K562 (cell line): Measurements from ENCODE around the gene SEPTIN8. TPM values are rescaled to one million over a fixed set of nuclear protein-coding genes. Genes with fewer than 3 reads are reported as not detected.

Source experiments
- GATAD2A ChIP-seq: fragments of 450-650 bp; IDR thresholded peaks from 2 replicates; pipeline ENCODE4 v1.6.1; 2017
- RAD21 ChIP-seq, 2 experiments: fragments of 250-450 bp in 1 of 2; fragments of 450-650 bp in 1 of 2; sonication (Bioruptor Pico) in 1 of 2; formaldehyde crosslinking in 1 of 2; IDR thresholded peaks in 1 of 2; conservative IDR thresholded peaks in 1 of 2; 2 replicates each; pipeline versions ENCODE4 v1.4.0 to v1.8.0; 2020 to 2022; ENCODE audit warnings: mild to moderate bottlenecking in 2 of 2, moderate library complexity in 1 of 2
- TAF9B ChIP-seq: fragments of 450-650 bp; IDR thresholded peaks from 2 replicates; pipeline ENCODE4 v1.6.1; 2018; ENCODE audit warnings: mild to moderate bottlenecking; ENCODE audit not compliant: partially characterized antibody
- ZBTB7A ChIP-seq: IDR thresholded peaks from 2 replicates; pipeline ENCODE4 v1.6.1; 2011; ENCODE audit warnings: low read depth, mild to moderate bottlenecking, low read length, moderate library complexity, borderline replicate concordance; ENCODE audit not compliant: control insufficient read depth
- ZNF41 ChIP-seq: fragments of 250-450 bp; sonication (Bioruptor Pico); conservative IDR thresholded peaks from 2 replicates; pipeline ENCODE4 v1.4.0; 2020; ENCODE audit warnings: mild to moderate bottlenecking
- polyA plus RNA-seq, 8 experiments: library from polyadenylated mRNA; depleted of rRNA in 4 of 8; stranded (reverse) in 5 of 8; unstranded in 3 of 8; fragments of >200 nt; fragmentation: Nextera tagmentation in 2 of 8; fragmentation: Illumina TruSeq in 1 of 8; extraction: Ambion mirVana in 2 of 8; extraction: Trizol in 1 of 8; gene quantifications; 2 replicates each; pipeline versions ENCODE4 v1.2.1 to v1.2.3, GENCODE V29; 2011 to 2014; ENCODE audit warnings: inconsistent platforms in 1 of 8, missing spikeins in 1 of 8
- total RNA-seq, 7 experiments: library from RNA; depleted of rRNA in 6 of 7; stranded (reverse); fragments of >200 nt in 6 of 7; fragmentation: Illumina TruSeq in 2 of 7; extraction: Trizol in 2 of 7; gene quantifications; 2 replicates each; pipeline versions ENCODE4 v1.2.1 to v1.2.3, GENCODE V29; 2011 to 2021; ENCODE audit warnings: low replicate concordance in 1 of 7
- TF ChIP-seq, protein P1 (sequence below), 2 experiments: fragments of 450-650 bp in 1 of 2; sonication (generic) in 1 of 2; formaldehyde crosslinking in 1 of 2; IDR thresholded peaks; 2 replicates each; pipeline versions ENCODE4 v1.7.1 to v1.9.0; 2016 to 2022; ENCODE audit warnings: inconsistent platforms in 1 of 2, mild to moderate bottlenecking in 1 of 2, missing genetic modification reagents in 1 of 2

Gene SEPTIN8
- total and polyA plus RNA-seq, 9 of the 15 experiments (the other 6 are each of a cell fraction or from before 2014, with no cell fraction given) = 19.3 to 142 (median 101) TPM

GRCh38 chr5:132785365-132785764, 8.3 kb upstream of the SEPTIN8 start (continued):
- TF ChIP-seq, protein P1, sequence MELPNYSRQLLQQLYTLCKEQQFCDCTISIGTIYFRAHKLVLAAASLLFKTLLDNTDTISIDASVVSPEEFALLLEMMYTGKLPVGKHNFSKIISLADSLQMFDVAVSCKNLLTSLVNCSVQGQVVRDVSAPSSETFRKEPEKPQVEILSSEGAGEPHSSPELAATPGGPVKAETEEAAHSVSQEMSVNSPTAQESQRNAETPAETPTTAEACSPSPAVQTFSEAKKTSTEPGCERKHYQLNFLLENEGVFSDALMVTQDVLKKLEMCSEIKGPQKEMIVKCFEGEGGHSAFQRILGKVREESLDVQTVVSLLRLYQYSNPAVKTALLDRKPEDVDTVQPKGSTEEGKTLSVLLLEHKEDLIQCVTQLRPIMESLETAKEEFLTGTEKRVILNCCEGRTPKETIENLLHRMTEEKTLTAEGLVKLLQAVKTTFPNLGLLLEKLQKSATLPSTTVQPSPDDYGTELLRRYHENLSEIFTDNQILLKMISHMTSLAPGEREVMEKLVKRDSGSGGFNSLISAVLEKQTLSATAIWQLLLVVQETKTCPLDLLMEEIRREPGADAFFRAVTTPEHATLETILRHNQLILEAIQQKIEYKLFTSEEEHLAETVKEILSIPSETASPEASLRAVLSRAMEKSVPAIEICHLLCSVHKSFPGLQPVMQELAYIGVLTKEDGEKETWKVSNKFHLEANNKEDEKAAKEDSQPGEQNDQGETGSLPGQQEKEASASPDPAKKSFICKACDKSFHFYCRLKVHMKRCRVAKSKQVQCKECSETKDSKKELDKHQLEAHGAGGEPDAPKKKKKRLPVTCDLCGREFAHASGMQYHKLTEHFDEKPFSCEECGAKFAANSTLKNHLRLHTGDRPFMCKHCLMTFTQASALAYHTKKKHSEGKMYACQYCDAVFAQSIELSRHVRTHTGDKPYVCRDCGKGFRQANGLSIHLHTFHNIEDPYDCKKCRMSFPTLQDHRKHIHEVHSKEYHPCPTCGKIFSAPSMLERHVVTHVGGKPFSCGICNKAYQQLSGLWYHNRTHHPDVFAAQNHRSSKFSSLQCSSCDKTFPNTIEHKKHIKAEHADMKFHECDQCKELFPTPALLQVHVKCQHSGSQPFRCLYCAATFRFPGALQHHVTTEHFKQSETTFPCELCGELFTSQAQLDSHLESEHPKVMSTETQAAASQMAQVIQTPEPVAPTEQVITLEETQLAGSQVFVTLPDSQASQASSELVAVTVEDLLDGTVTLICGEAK (IDR thresholded peaks at IDR 0.05) = no peak
- TF ChIP-seq, protein P1 (CRISPR knock-in tag; IDR thresholded peaks at IDR 0.05) = no peak
- no peak for TF ChIP-seq ZNF41
- no peak for TF ChIP-seq TAF9B
- TF ChIP-seq GATAD2A = no peak
- TF ChIP-seq RAD21 (CRISPR knock-in tag; conservative IDR thresholded peaks at IDR 0.05 in 1 of 2, IDR thresholded peaks at IDR 0.05 in 1 of 2) = no peak
- no peak for TF ChIP-seq ZBTB7A
